A673 (cell line): ENCODE measurements around the gene SLC25A5. TPM values are rescaled to one million over a fixed set of nuclear protein-coding genes. Genes with fewer than 3 reads are reported as not detected.

ENCODE experiments used
- Bru-seq: library from RNA; stranded (reverse); fragments of 400-500 nt; gene quantifications from one replicate; lab custom pipeline; 2021; lab: Mats Ljungman, UMichigan
- BruChase-seq, 2 experiments: library from RNA; stranded (reverse); fragments of 400-500 nt; gene quantifications; one replicate each; lab custom pipeline; 2021; lab: Mats Ljungman, UMichigan
- BruUV-seq: library from RNA; stranded (reverse); fragments of 400-500 nt; replicated peaks from 2 replicates; lab custom pipeline; 2021; lab: Mats Ljungman, UMichigan
- CTCF ChIA-PET: fragments of 300-600 bp; sonication (Branson Sonifier 250); formaldehyde crosslinking; loops from one replicate; lab custom pipeline; 2022; ENCODE audit warnings: antibody characterized with exemption; lab: Charles Lee
- POLR2A ChIA-PET: fragments of 300-600 bp; sonication (Branson Sonifier 250); formaldehyde crosslinking; loops from one replicate; lab custom pipeline; 2022; ENCODE audit warnings: antibody characterized with exemption; ENCODE audit not compliant: low non-redundant PET; lab: Charles Lee
- DNase-seq: peaks from one replicate; pipeline ENCODE4 v3.0.0-alpha.2; 2015; ENCODE audit warnings: low spot score
- H3K27ac ChIP-seq: fragments of 200-600 bp; sonication (generic); 2 replicates; pipeline ENCODE4 v1.5.1; 2016; ENCODE audit warnings: mixed run types, low read depth, mild to moderate bottlenecking, mixed read lengths, antibody characterized with exemption, low read length; ENCODE audit not compliant: poor library complexity, severe bottlenecking
- H3K27me3 ChIP-seq: fragments of 200-600 bp; sonication (generic); replicated peaks from 2 replicates; pipeline ENCODE4 v1.6.1; 2017; ENCODE audit warnings: mixed run types, low read depth, mild to moderate bottlenecking, mixed read lengths, antibody characterized with exemption, low read length; ENCODE audit not compliant: insufficient read depth, poor library complexity
- H3K36me3 ChIP-seq: fragments of 200-600 bp; sonication (generic); 2 replicates; pipeline ENCODE4 v1.6.1; 2016; ENCODE audit warnings: mixed run types, mild to moderate bottlenecking, mixed read lengths, antibody characterized with exemption, low read length; ENCODE audit not compliant: insufficient read depth, poor library complexity, severe bottlenecking
- H3K4me1 ChIP-seq: fragments of 200-600 bp; sonication (generic); 2 replicates; pipeline ENCODE4 v1.6.1; 2017; ENCODE audit warnings: mixed run types, mild to moderate bottlenecking, mixed read lengths, antibody characterized with exemption, low read length; ENCODE audit not compliant: insufficient read depth, poor library complexity, severe bottlenecking
- H3K4me3 ChIP-seq: fragments of 200-600 bp; sonication (generic); 2 replicates; pipeline ENCODE4 v1.5.1; 2016; ENCODE audit warnings: low read depth, mixed run types, mild to moderate bottlenecking, mixed read lengths, low read length; ENCODE audit not compliant: poor library complexity, severe bottlenecking
- H3K9me3 ChIP-seq: fragments of 200-600 bp; sonication (generic); 2 replicates; pipeline ENCODE4 v1.6.1; 2016; ENCODE audit warnings: mixed run types, low read depth, mild to moderate bottlenecking, mixed read lengths, antibody characterized with exemption, low read length; ENCODE audit not compliant: poor library complexity, severe bottlenecking
- CTCF ChIP-seq: fragments of 300-800, 200-600 bp; sonication (generic); conservative IDR thresholded peaks from 2 replicates; pipeline ENCODE4 v1.5.1; 2017; ENCODE audit warnings: low read depth, mild to moderate bottlenecking, antibody characterized with exemption, low read length, moderate library complexity, mixed read lengths
- EZH2 ChIP-seq: fragments of 200-600 bp; sonication (generic); IDR thresholded peaks from 2 replicates; pipeline ENCODE4 v1.6.1; 2017; ENCODE audit warnings: borderline replicate concordance, low read depth, mild to moderate bottlenecking, mixed read lengths, antibody characterized with exemption, low read length; ENCODE audit not compliant: poor library complexity, severe bottlenecking
- intact Hi-C: fragments of 100-400 bp; cut with micrococcal nuclease; formaldehyde crosslinking; loops from one replicate; pipeline ENCODE4 v1.10.0; 2022; ENCODE audit not compliant: unreplicated experiment
- long read RNA-seq: library from polyadenylated mRNA; stranded (forward); transcript quantifications from one replicate; pipeline ENCODE4 v2.0.0, GENCODE V29; 2022
- total RNA-seq: library from RNA; stranded (reverse); gene quantifications from 2 replicates; pipeline ENCODE4 v1.2.3, GENCODE V29; 2021

SLC25A5 gene
- 360 and 368 TPM in 2 replicates for total RNA-seq
- percentile 93 among the genes with signal in this experiment for Bru-seq, nascent RNA
- BruChase-seq, experiment 1, labeled RNA remaining after a 2-hour chase, result percentile 97 among the genes with signal in this experiment
- BruChase-seq, experiment 2, labeled RNA remaining after a 6-hour chase, result percentile 99 among the genes with signal in this experiment
- long read RNA-seq, transcript SLC25A5-201 (4 exons, 1,274 nt), result major isoform, 527 of 762 reads
- long read RNA-seq, partial matches to known transcripts, result 231 of 762 reads
- long read RNA-seq, other reads (novel, unspliced or antisense), result 4 of 762 reads

- H3K27me3 ChIP-seq, result no peaks in the 10 kb centered on the region
- ChIA-PET CTCF (interaction anchor here (0.6 kb wide), 1 partner anchor 138 kb away, joined by 11 read pairs; no protein-coding TSS in a partner anchor), POLR2A (interaction anchor here (0.7 kb wide), 1 partner anchor 38 kb away, joined by 4 read pairs; no protein-coding TSS in a partner anchor)
- H3K27ac ChIP-seq, result peak within 1 kb of the TSS; percentile 89
- H3K36me3 ChIP-seq, result peaks cover 18% of the 10 kb centered on the region
- H3K4me1 ChIP-seq, result no peaks in the 10 kb centered on the region
- BruUV-seq, result no TSS peak
- intact Hi-C loops, result no loop called here
- peak; percentile 85 for DNase-seq
- peak within 1 kb of the TSS; percentile 84 for H3K4me3 ChIP-seq
- H3K9me3 ChIP-seq, result no peaks in the 10 kb centered on the region
- no peak for TF ChIP-seq CTCF
- no peak for TF ChIP-seq EZH2
Measured at GRCh38 chrX:119467842-119468550, at the start of gene SLC25A5. TSS of gene SLC25A5 (plus strand) at chrX:119468444. CDS start at chrX:119468516, 72 bp downstream.

- no peak for DNase-seq
- Histone ChIP-seq H3K27me3 (no peaks in the 10 kb centered on the region), H3K4me1 (no peaks in the 10 kb centered on the region), H3K36me3 (no peaks in the 10 kb centered on the region), H3K9me3 (no peaks in the 10 kb centered on the region), H3K4me3 (no peak overlapping the region), H3K27ac (no peak overlapping the region)
- BruUV-seq, result no TSS peak
- CTCF ChIA-PET, result no interaction called here
- intact Hi-C loops, result no loop called here
- TF ChIP-seq EZH2 (no peak), CTCF (no peak)
- POLR2A ChIA-PET, result no interaction called here
Measured at GRCh38 chrX:119419146-119419545, 49.1 kb upstream of the SLC25A5 start.

GRCh38 chrX:119419898-119420297 is 48.3 kb upstream of the SLC25A5 start:
- Histone ChIP-seq H3K4me1 (no peaks in the 10 kb centered on the region), H3K27me3 (no peaks in the 10 kb centered on the region), H3K36me3 (no peaks in the 10 kb centered on the region), H3K9me3 (no peaks in the 10 kb centered on the region), H3K4me3 (no peak overlapping the region), H3K27ac (no peak overlapping the region)
- no peak for DNase-seq
- ChIA-PET CTCF (no interaction called here), POLR2A (no interaction called here)
- no peak for TF ChIP-seq EZH2
- TF ChIP-seq CTCF, result no peak
- BruUV-seq, result no TSS peak
- intact Hi-C loops, result no loop called here
